Tibial artery (tissue), 4 donors: ENCODE results near the gene GPBP1.
"Not testable (repeated sequence)": the region's sequence is repeated elsewhere in the genome, so short reads cannot be mapped to it uniquely, and the experiment has no call there.

Source experiments
- DNase-seq, 2 donors: peaks; one replicate each; pipeline ENCODE4 v3.0.0-alpha.2; 2019
- H3K27ac ChIP-seq, 2 donors: fragments of 200-600 bp; sonication (generic) in 1 of 2; 1 replicate in 1 of 2; 2 replicates in 1 of 2; pipeline ENCODE4 v1.5.1; 2018 to 2019; ENCODE audit warnings: mild to moderate bottlenecking in 1 of 2
- H3K27me3 ChIP-seq, 2 donors: fragments of 200-600 bp; sonication (generic) in 1 of 2; one replicate each; pipeline versions ENCODE4 v1.5.1 to v1.6.0; 2016 to 2019
- H3K36me3 ChIP-seq, 3 donors: fragments of 200-600 bp; sonication (generic) in 2 of 3; one replicate each; pipeline ENCODE4 v1.5.1; 2016 to 2019; ENCODE audit warnings: mild to moderate bottlenecking in 2 of 3
- H3K4me1 ChIP-seq, 4 donors: fragments of 200-600 bp; sonication (generic) in 2 of 4; 1 replicate in 3 of 4; 2 replicates in 1 of 4; pipeline ENCODE4 v1.5.1; 2016 to 2019
- H3K4me3 ChIP-seq, 2 donors: fragments of 200-600 bp; sonication (generic) in 1 of 2; 1 replicate in 1 of 2; 2 replicates in 1 of 2; pipeline ENCODE4 v1.5.1; 2018 to 2019; ENCODE audit warnings: mild to moderate bottlenecking in 2 of 2
- H3K9me3 ChIP-seq, 3 donors: fragments of 200-600 bp; sonication (generic) in 1 of 3; one replicate each; pipeline ENCODE4 v1.5.1; 2016 to 2019
- CTCF ChIP-seq, 2 experiments: fragments of 200-600 bp in 1 of 2; fragments of 450-650 bp in 1 of 2; IDR thresholded peaks; one replicate each; pipeline ENCODE4 v1.5.1; 2017 to 2019; ENCODE audit warnings: antibody characterized with exemption in 2 of 2, mild to moderate bottlenecking in 1 of 2, moderate library complexity in 1 of 2
- intact Hi-C: fragments of 100-400 bp; cut with DNase I; formaldehyde crosslinking; loops from one replicate; pipeline ENCODE4 v1.15.0; 2023; ENCODE audit warnings: low total_unique reads

Gene GPBP1

GRCh38 chr5:57179262-57180200 lies 5.7 kb downstream of the GPBP1 start:
- Histone ChIP-seq H3K27me3 (no peaks in the 10 kb centered on the region), H3K9me3 (no peaks in the 10 kb centered on the region), H3K4me3 (peak overlapping the region; percentile 73 to 89), H3K4me1 (peaks cover 0 to 87% (median 50%) of the 10 kb centered on the region in 4 donors), H3K27ac (peak overlapping the region; percentile 52 to 95), H3K36me3 (peaks cover 6 to 8% (median 7%) of the 10 kb centered on the region in 3 donors)
- intact Hi-C loops, result no loop called here
- DNase-seq, result no peak
- TF ChIP-seq CTCF (IDR thresholded peaks at IDR 0.05), result no peak

GRCh38 chr5:57181154-57181553 lies 7.3 kb downstream of the GPBP1 start:
- Histone ChIP-seq H3K27me3 (no peaks in the 10 kb centered on the region), H3K27ac (no peak overlapping the region), H3K4me3 (no peak overlapping the region), H3K4me1 (peaks cover 0 to 95% (median 59%) of the 10 kb centered on the region in 4 donors), H3K36me3 (peaks cover 8 to 9% (median 8%) of the 10 kb centered on the region in 3 donors), H3K9me3 (no peaks in the 10 kb centered on the region)
- DNase-seq, result no peak
- TF ChIP-seq CTCF (IDR thresholded peaks at IDR 0.05), result no peak
- intact Hi-C loops, result no loop called here

- H3K27me3 ChIP-seq, result no peaks in the 10 kb centered on the region
- H3K27ac ChIP-seq, result no peak overlapping the region
- TF ChIP-seq CTCF (IDR thresholded peaks at IDR 0.05), result no peak
- DNase-seq, result no peak
- no peaks in the 10 kb centered on the region for H3K9me3 ChIP-seq
- H3K4me1 ChIP-seq, result peaks cover 0 to 100% (median 49%) of the 10 kb centered on the region in 4 donors
- H3K4me3 ChIP-seq, result no peak overlapping the region
- intact Hi-C loops, result no loop called here
- peaks cover 8 to 9% (median 8%) of the 10 kb centered on the region in 3 donors for H3K36me3 ChIP-seq
Measured at GRCh38 chr5:57184322-57184721, 10.5 kb downstream of the GPBP1 start.

GRCh38 chr5:57185313-57185712 lies 11.5 kb downstream of the GPBP1 start:
- TF ChIP-seq CTCF (IDR thresholded peaks at IDR 0.05), result no peak
- peaks cover 0 to 99% (median 46%) of the 10 kb centered on the region in 4 donors for H3K4me1 ChIP-seq
- no peaks in the 10 kb centered on the region for H3K9me3 ChIP-seq
- peaks cover 8 to 9% (median 8%) of the 10 kb centered on the region in 3 donors for H3K36me3 ChIP-seq
- DNase-seq, result no peak
- no peak overlapping the region for H3K27ac ChIP-seq
- intact Hi-C loops, result no loop called here
- no peak overlapping the region for H3K4me3 ChIP-seq
- no peaks in the 10 kb centered on the region for H3K27me3 ChIP-seq

- intact Hi-C loops, result no loop called here
- DNase-seq, result no peak
- Histone ChIP-seq H3K4me1 (peaks cover 0 to 99% (median 41%) of the 10 kb centered on the region in 4 donors), H3K27ac (no peak overlapping the region), H3K27me3 (no peaks in the 10 kb centered on the region), H3K9me3 (no peaks in the 10 kb centered on the region), H3K4me3 (no peak overlapping the region), H3K36me3 (peaks cover 8 to 9% (median 8%) of the 10 kb centered on the region in 3 donors)
- TF ChIP-seq CTCF (IDR thresholded peaks at IDR 0.05), result no peak
Measured at GRCh38 chr5:57186194-57186593, 12.3 kb downstream of the GPBP1 start.

- H3K27ac ChIP-seq, H3K27me3 ChIP-seq, H3K9me3 ChIP-seq, DNase-seq, H3K4me3 ChIP-seq, intact Hi-C loops: not testable (repeated sequence)
- H3K36me3 ChIP-seq, result peaks cover 8 to 11% (median 10%) of the 10 kb centered on the region in 3 donors
- peaks cover 0 to 87% (median 32%) of the 10 kb centered on the region in 4 donors for H3K4me1 ChIP-seq
Measured at GRCh38 chr5:57187977-57188376, 14.1 kb downstream of the GPBP1 start.
